LoVo (cell line): ENCODE measurements around the gene SBK2.
"Not testable (repeated sequence)": the region's sequence is repeated elsewhere in the genome, so short reads cannot be mapped to it uniquely, and the experiment has no call there.

ENCODE experiments used
- DNase-seq: peaks from one replicate; pipeline ENCODE4 v3.0.0-alpha.2; 2016; ENCODE audit warnings: low spot score

Gene SBK2

GRCh38 chr19:55535173-55535964 lies 1.6 kb downstream of the SBK2 start:
- no peak for DNase-seq

GRCh38 chr19:55534280-55534679 lies 2.7 kb downstream of the SBK2 start:
- DNase-seq, result not testable (repeated sequence)

- no peak for DNase-seq
Observed at GRCh38 chr19:55530996-55531395, 5.9 kb downstream of the SBK2 start.

GRCh38 chr19:55529636-55530234 lies 7.2 kb downstream of the SBK2 start:
- DNase-seq, result no peak

GRCh38 chr19:55528030-55528803 lies 8.7 kb downstream of the SBK2 start:
- no peak for DNase-seq

GRCh38 chr19:55527197-55528029 lies 9.5 kb downstream of the SBK2 start:
- DNase-seq, result no peak

GRCh38 chr19:55526216-55527196 lies 10.4 kb downstream of the SBK2 start:
- peak; percentile 51 for DNase-seq

- DNase-seq, result no peak
Observed at GRCh38 chr19:55525289-55526101, 11.4 kb downstream of the SBK2 start.

- DNase-seq, result no peak
Observed at GRCh38 chr19:55520691-55521292, 16.1 kb downstream of the SBK2 start.

GRCh38 chr19:55519451-55520311 lies 17.3 kb downstream of the SBK2 start:
- peak; percentile 11 for DNase-seq

- peak; percentile 94 for DNase-seq
Observed at GRCh38 chr19:55516878-55517620, 19.9 kb downstream of the SBK2 start.

- no peak for DNase-seq
Observed at GRCh38 chr19:55508120-55508519, 28.8 kb downstream of the SBK2 start.

GRCh38 chr19:55504981-55505380 lies 32.0 kb downstream of the SBK2 start:
- no peak for DNase-seq

- no peak for DNase-seq
Observed at GRCh38 chr19:55504252-55504603, 32.7 kb downstream of the SBK2 start.

GRCh38 chr19:55503502-55504251 lies 33.3 kb downstream of the SBK2 start:
- peak; percentile 73 for DNase-seq

- no peak for DNase-seq
Observed at GRCh38 chr19:55503157-55503501, 33.8 kb downstream of the SBK2 start.
